ENCODE data around the gene SP100.

Gene SP100

GRCh38 chr2:230589497-230590015 is 173.6 kb downstream of the SP100 start:
- no peak for TF ChIP-seq CTCF (conservative IDR thresholded peaks at IDR 0.05; ENCODE audit: low read depth, low read length)
- no peak for DNase-seq (ENCODE audit: low read depth)
- no peak overlapping the region for H3K4me3 ChIP-seq (ENCODE audit: low read length)

DNA sequence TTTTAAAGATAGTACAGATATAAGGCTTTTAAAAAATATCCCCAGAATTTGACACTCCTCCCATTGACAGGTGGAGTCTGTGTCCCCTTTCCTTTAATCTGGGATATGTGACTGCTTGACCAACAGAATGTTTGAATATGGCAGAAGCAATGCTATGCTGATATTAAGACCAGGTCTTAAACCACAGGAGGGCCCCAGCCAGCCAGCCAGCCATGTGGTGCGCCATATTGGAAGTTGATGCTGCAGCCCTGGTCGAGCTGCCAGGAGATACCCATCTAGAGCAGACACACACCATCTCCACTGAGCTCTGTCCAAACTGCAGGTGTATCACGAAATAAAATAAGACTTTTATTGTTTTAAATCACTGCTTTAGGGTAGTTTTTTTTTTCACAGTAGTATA is 174.3 kb downstream of the SP100 start:
- H3K4me3 ChIP-seq (ENCODE audit: low read length), result no peak overlapping the region
- no peak for TF ChIP-seq CTCF (conservative IDR thresholded peaks at IDR 0.05; ENCODE audit: low read depth, low read length)
- no peak for DNase-seq (ENCODE audit: low read depth)

GRCh38 chr2:230591850-230592249 is 175.8 kb downstream of the SP100 start:
- H3K4me3 ChIP-seq (ENCODE audit: low read length), result no peak overlapping the region
- TF ChIP-seq CTCF (conservative IDR thresholded peaks at IDR 0.05; ENCODE audit: low read depth, low read length), result no peak
- no peak for DNase-seq (ENCODE audit: low read depth)

DNA sequence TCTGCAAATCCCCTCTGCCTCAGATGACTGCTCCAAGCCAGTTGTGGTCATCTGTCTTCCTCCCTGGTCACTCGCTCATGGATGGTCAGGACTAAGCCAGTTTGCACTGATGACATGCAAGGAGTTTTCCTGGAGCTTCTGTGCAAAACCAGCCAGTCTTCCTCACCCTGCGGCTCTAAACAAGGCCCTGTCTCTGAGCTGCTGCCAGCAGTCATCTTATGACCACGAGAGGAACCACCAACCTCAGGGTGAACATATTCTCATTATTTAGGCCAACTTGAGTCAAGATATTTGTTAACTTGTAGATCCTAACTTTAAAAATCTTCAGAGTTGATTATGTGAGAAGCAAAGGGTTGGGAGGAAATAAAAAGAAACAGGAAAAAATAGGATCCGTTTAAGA is 176.8 kb downstream of the SP100 start:
- DNase-seq (ENCODE audit: low read depth), result no peak
- no peak for TF ChIP-seq CTCF (conservative IDR thresholded peaks at IDR 0.05; ENCODE audit: low read depth, low read length)
- H3K4me3 ChIP-seq (ENCODE audit: low read length), result no peak overlapping the region
